ENCODE measurements around the gene TRAK1.
"Not testable (repeated sequence)": the region's sequence is repeated elsewhere in the genome, so short reads cannot be mapped to it uniquely, and the experiment has no call there.

TRAK1 gene

GRCh38 chr3:42098171-42098570 lies 7.0 kb downstream of the TRAK1 start:
- DNase-seq (ENCODE audit: low read depth), result no peak

GRCh38 chr3:42099020-42099765 lies 8.0 kb downstream of the TRAK1 start:
- DNase-seq (ENCODE audit: low read depth), result no peak

GRCh38 chr3:42101048-42101447 lies 9.9 kb downstream of the TRAK1 start:
- no peak for DNase-seq (ENCODE audit: low read depth)

GRCh38 chr3:42101481-42101880 lies 10.3 kb downstream of the TRAK1 start:
- no peak for DNase-seq (ENCODE audit: low read depth)

GRCh38 chr3:42102571-42102970 lies 11.4 kb downstream of the TRAK1 start:
- DNase-seq (ENCODE audit: low read depth), result no peak

GRCh38 chr3:42103921-42104665 lies 12.9 kb downstream of the TRAK1 start:
- not testable (repeated sequence) for DNase-seq (ENCODE audit: low read depth)

GRCh38 chr3:42105994-42106393 lies 14.8 kb downstream of the TRAK1 start:
- not testable (repeated sequence) for DNase-seq (ENCODE audit: low read depth)

- DNase-seq (ENCODE audit: low read depth), result no peak
Observed at GRCh38 chr3:42106646-42107045, 15.5 kb downstream of the TRAK1 start.

GRCh38 chr3:42110631-42111030 lies 19.5 kb downstream of the TRAK1 start:
- DNase-seq (ENCODE audit: low read depth), result no peak

- no peak for DNase-seq (ENCODE audit: low read depth)
Observed at GRCh38 chr3:42114130-42114725, 23.1 kb downstream of the TRAK1 start.

- DNase-seq (ENCODE audit: low read depth), result no peak
Observed at GRCh38 chr3:42115215-42115614, 24.1 kb downstream of the TRAK1 start.

GRCh38 chr3:42115946-42116345 lies 24.8 kb downstream of the TRAK1 start:
- no peak for DNase-seq (ENCODE audit: low read depth)

- DNase-seq (ENCODE audit: low read depth), result no peak
Observed at GRCh38 chr3:42116466-42116865, 25.3 kb downstream of the TRAK1 start.

- DNase-seq (ENCODE audit: low read depth), result no peak
Observed at GRCh38 chr3:42117175-42118008, 26.2 kb downstream of the TRAK1 start.

- no peak for DNase-seq (ENCODE audit: low read depth)
Observed at GRCh38 chr3:42118762-42119361, 27.7 kb downstream of the TRAK1 start.

- DNase-seq (ENCODE audit: low read depth), result no peak
Observed at GRCh38 chr3:42119561-42120355, 28.6 kb downstream of the TRAK1 start.

- DNase-seq (ENCODE audit: low read depth), result no peak
Observed at GRCh38 chr3:42120866-42121265, 29.7 kb downstream of the TRAK1 start.

- DNase-seq (ENCODE audit: low read depth), result no peak
Observed at GRCh38 chr3:42122261-42123011, 31.3 kb downstream of the TRAK1 start.

GRCh38 chr3:42123012-42123581 lies 31.9 kb downstream of the TRAK1 start:
- DNase-seq (ENCODE audit: low read depth), result no peak

Measured in T follicular helper cell (primary cell).